CD14-positive monocyte (primary cell): ENCODE data around the gene ADK. TPM values are rescaled to one million over a fixed set of nuclear protein-coding genes. Genes with fewer than 3 reads are reported as not detected.
A peak's percentile ranks its signal among the peaks of the same experiment; 100 is the strongest.
"Not testable (repeated sequence)": the region's sequence is repeated elsewhere in the genome, so short reads cannot be mapped to it uniquely, and the experiment has no call there.

Experiments
- DNase-seq, 3 donors: peaks; one replicate each; pipeline ENCODE4 v3.0.0-alpha.2; 2011 to 2022
- H2AFZ ChIP-seq: 2 replicates; pipeline ENCODE4 v1.6.0; 2012; ENCODE audit warnings: mild to moderate bottlenecking, low read depth, low read length, inconsistent platforms; ENCODE audit not compliant: insufficient read depth, poor library complexity, severe bottlenecking
- H3K27ac ChIP-seq, 2 donors: 1 replicate in 1 of 2; 2 replicates in 1 of 2; pipeline ENCODE4 v1.5.1; 2012 to 2013; ENCODE audit warnings: low read length in 2 of 2, control low read depth in 1 of 2, inconsistent platforms in 1 of 2, low read depth in 1 of 2, mild to moderate bottlenecking in 1 of 2
- H3K27me3 ChIP-seq, 2 donors: one replicate each; pipeline versions ENCODE4 v1.6.0 to v1.6.1; 2011 to 2013; ENCODE audit warnings: low read length in 2 of 2; ENCODE audit not compliant: control insufficient read depth in 2 of 2, insufficient read depth in 2 of 2
- H3K36me3 ChIP-seq, 2 donors: replicated peaks in 1 of 2; 1 replicate in 1 of 2; 2 replicates in 1 of 2; pipeline versions ENCODE4 v1.5.1 to v1.6.1; 2012 to 2013; ENCODE audit warnings: low read length in 2 of 2, control low read depth in 1 of 2, inconsistent platforms in 1 of 2, mild to moderate bottlenecking in 1 of 2; ENCODE audit not compliant: insufficient read depth in 2 of 2, control insufficient read depth in 1 of 2
- H3K4me1 ChIP-seq, 2 donors: 1 replicate in 1 of 2; 2 replicates in 1 of 2; pipeline versions ENCODE4 v1.5.1 to v1.6.1; 2012 to 2013; ENCODE audit warnings: low read length in 2 of 2, control low read depth in 1 of 2, inconsistent platforms in 1 of 2, mild to moderate bottlenecking in 1 of 2, moderate library complexity in 1 of 2; ENCODE audit not compliant: insufficient read depth in 2 of 2, control insufficient read depth in 1 of 2
- H3K4me2 ChIP-seq: replicated peaks from 2 replicates; pipeline ENCODE3; 2012; ENCODE audit warnings: low read length, moderate library complexity, mild to moderate bottlenecking; ENCODE audit not compliant: poor library complexity, severe bottlenecking; ENCODE audit errors: extremely low read depth
- H3K4me3 ChIP-seq, 3 experiments: fragments of 200-600 bp in 1 of 3; sonication (generic) in 1 of 3; replicated peaks in 1 of 3; 1 replicate in 2 of 3; 2 replicates in 1 of 3; pipeline ENCODE4 v1.5.1; 2011 to 2013; ENCODE audit warnings: low read length in 3 of 3, mild to moderate bottlenecking in 3 of 3, control low read depth in 2 of 3, low read depth in 2 of 3, inconsistent platforms in 1 of 3, moderate library complexity in 1 of 3
- H3K79me2 ChIP-seq: 2 replicates; pipeline ENCODE4 v1.6.0; 2012; ENCODE audit warnings: mild to moderate bottlenecking, control low read depth, inconsistent platforms, low read length, moderate library complexity; ENCODE audit not compliant: insufficient read depth
- H3K9ac ChIP-seq: 2 replicates; pipeline ENCODE4 v1.6.0; 2017; ENCODE audit warnings: low read length, mild to moderate bottlenecking; ENCODE audit not compliant: insufficient read depth, poor library complexity, severe bottlenecking
- H3K9me3 ChIP-seq, 2 donors: replicated peaks in 1 of 2; 1 replicate in 1 of 2; 2 replicates in 1 of 2; pipeline versions ENCODE4 v1.5.1 to v1.6.1; 2012 to 2013; ENCODE audit warnings: low read length in 2 of 2, control low read depth in 1 of 2; ENCODE audit not compliant: control insufficient read depth in 1 of 2, insufficient read depth in 1 of 2
- H4K20me1 ChIP-seq: 2 replicates; pipeline ENCODE4 v1.6.0; 2012; ENCODE audit warnings: mild to moderate bottlenecking, low read length, control low read depth, moderate library complexity; ENCODE audit not compliant: insufficient read depth
- H3K27ac Mint-ChIP-seq, 7 donors: one replicate each; pipeline ENCODE4 v1.8.0; 2020; ENCODE audit warnings: mild to moderate bottlenecking in 7 of 7, mixed read lengths in 7 of 7, moderate library complexity in 6 of 7, inconsistent platforms in 2 of 7
- H3K27me3 Mint-ChIP-seq, 3 donors: one replicate each; pipeline ENCODE4 v1.8.0; 2021 to 2022; ENCODE audit warnings: low read depth in 3 of 3, mild to moderate bottlenecking in 3 of 3, mixed read lengths in 3 of 3, moderate library complexity in 3 of 3, inconsistent platforms in 1 of 3
- H3K36me3 Mint-ChIP-seq, 2 donors: one replicate each; pipeline ENCODE4 v1.8.0; 2020; ENCODE audit warnings: mixed read lengths in 2 of 2, inconsistent platforms in 1 of 2, mild to moderate bottlenecking in 1 of 2
- H3K4me1 Mint-ChIP-seq: one replicate; pipeline ENCODE4 v1.8.0; 2020; ENCODE audit warnings: mild to moderate bottlenecking, mixed read lengths
- H3K4me3 Mint-ChIP-seq, 2 donors: one replicate each; pipeline ENCODE4 v1.8.0; 2020; ENCODE audit warnings: mild to moderate bottlenecking in 2 of 2, mixed read lengths in 2 of 2, moderate library complexity in 1 of 2
- H3K9me3 Mint-ChIP-seq, 7 donors: one replicate each; pipeline ENCODE4 v1.8.0; 2020 to 2022; ENCODE audit warnings: mixed read lengths in 7 of 7, mild to moderate bottlenecking in 6 of 7, moderate library complexity in 6 of 7, inconsistent platforms in 2 of 7
- WGBS: methylation state at CpG from one replicate; pipeline ENCODE4 v1.1.5; 2013; ENCODE audit warnings: missing lambda C conversion rate; ENCODE audit not compliant: insufficient coverage; 5-methylcytosine and 5-hydroxymethylcytosine counted together
- intact Hi-C, 2 donors: fragments of 100-400 bp; cut with micrococcal nuclease; formaldehyde crosslinking; loops; one replicate each; pipeline versions ENCODE4 v1.15.0 to v1.15.1; 2023
- polyA plus RNA-seq, 3 donors: library from polyadenylated mRNA; depleted of rRNA in 1 of 3; unstranded in 2 of 3; stranded (reverse) in 1 of 3; fragments of 300-500 nt in 2 of 3; fragments of >200 nt in 1 of 3; fragmentation: Illumina TruSeq in 2 of 3; gene quantifications; 1 replicate in 2 of 3; 2 replicates in 1 of 3; pipeline ENCODE4 v1.2.3, GENCODE V29; 2012 to 2021
- TF ChIP-seq, protein P1 (sequence below): fragments of 200-600 bp; IDR thresholded peaks from one replicate; pipeline ENCODE4 v1.8.0; 2022; ENCODE audit warnings: antibody characterized with exemption, mild to moderate bottlenecking

Gene ADK
- polyA plus RNA-seq, 3 donors: 6.4 to 38.2 (median 35.7) TPM

DNA sequence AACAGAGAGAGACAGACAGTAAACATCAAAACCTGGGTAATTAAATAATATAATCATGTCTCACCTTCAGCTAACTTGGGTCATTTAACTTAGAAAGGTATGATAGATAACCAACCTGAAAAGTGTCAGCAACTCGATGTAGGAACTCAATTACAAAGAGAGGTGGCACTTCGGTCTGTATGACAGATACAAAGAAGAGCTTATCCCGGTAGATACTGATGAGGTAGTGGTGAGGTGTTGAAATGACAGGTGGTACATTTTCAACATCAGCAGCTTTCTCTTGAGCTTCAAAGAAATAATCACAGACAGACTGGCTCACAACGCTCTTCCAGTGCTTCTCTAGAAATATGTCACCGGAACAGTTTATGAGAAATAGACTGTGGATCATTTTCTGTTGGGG is 13.0 kb upstream of the ADK start:
- Histone ChIP-seq H3K27ac (no peak overlapping the region), H3K27me3 (no peaks in the 10 kb centered on the region), H3K4me1 (peaks cover 0 to 4% of the 10 kb centered on the region in 2 donors), H3K79me2 (peaks cover 57% of the 10 kb centered on the region), H2AFZ (no peak overlapping the region), H3K9me3 (no peaks in the 10 kb centered on the region), H3K9ac (no peak overlapping the region), H3K4me2 (no peak overlapping the region), H3K36me3 (peaks cover 49 to 67% of the 10 kb centered on the region in 2 donors), H4K20me1 (peaks cover 53% of the 10 kb centered on the region), H3K4me3 (no peak overlapping the region)
- no peak for DNase-seq
- WGBS: 100% methylated on average over 2 of the region's 5 CpGs
- Mint-ChIP-seq H3K36me3 (peaks cover 48 to 58% of the 10 kb centered on the region in 2 donors), H3K27me3 (no peaks in the 10 kb centered on the region), H3K9me3 (no peaks in the 10 kb centered on the region), H3K4me1 (peaks cover 6% of the 10 kb centered on the region), H3K4me3 (no peak overlapping the region), H3K27ac (no peak overlapping the region)
- intact Hi-C loops: no loop called here
- TF ChIP-seq, protein P1, sequence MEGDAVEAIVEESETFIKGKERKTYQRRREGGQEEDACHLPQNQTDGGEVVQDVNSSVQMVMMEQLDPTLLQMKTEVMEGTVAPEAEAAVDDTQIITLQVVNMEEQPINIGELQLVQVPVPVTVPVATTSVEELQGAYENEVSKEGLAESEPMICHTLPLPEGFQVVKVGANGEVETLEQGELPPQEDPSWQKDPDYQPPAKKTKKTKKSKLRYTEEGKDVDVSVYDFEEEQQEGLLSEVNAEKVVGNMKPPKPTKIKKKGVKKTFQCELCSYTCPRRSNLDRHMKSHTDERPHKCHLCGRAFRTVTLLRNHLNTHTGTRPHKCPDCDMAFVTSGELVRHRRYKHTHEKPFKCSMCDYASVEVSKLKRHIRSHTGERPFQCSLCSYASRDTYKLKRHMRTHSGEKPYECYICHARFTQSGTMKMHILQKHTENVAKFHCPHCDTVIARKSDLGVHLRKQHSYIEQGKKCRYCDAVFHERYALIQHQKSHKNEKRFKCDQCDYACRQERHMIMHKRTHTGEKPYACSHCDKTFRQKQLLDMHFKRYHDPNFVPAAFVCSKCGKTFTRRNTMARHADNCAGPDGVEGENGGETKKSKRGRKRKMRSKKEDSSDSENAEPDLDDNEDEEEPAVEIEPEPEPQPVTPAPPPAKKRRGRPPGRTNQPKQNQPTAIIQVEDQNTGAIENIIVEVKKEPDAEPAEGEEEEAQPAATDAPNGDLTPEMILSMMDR: no peak

DNA sequence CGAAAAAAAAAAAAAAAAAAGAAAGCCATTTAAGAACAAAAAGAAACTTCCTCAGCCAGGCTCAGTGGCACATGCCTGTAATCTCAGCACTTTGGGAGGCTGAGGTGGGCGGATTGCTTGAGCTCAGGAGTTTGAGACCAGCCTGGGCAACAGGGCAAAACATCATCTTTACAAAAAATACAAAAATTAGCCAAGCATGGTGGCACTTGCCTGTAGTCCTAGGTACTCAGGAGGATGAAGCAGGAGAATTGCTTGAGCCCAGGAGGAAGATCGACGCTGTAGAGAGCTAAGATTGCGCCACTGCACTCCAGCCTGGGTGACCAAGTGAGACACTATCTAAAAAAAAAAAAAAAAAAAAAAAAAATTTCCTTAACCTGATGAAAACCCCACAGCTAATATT is 12.4 kb upstream of the ADK start:
- Histone ChIP-seq H3K79me2 (peaks cover 63% of the 10 kb centered on the region), H3K27ac (peak overlapping the region in 1 of 2 donors; percentile 36), H4K20me1 (peaks cover 59% of the 10 kb centered on the region), H3K36me3 (peaks cover 45 to 61% of the 10 kb centered on the region in 2 donors)
- Mint-ChIP-seq H3K36me3 (peaks cover 43 to 52% of the 10 kb centered on the region in 2 donors), H3K27ac (peak overlapping the region in 3 of 7 donors; percentile 64 to 87 (median 77))
- H3K4me2 ChIP-seq, H3K4me1 ChIP-seq, H2AFZ ChIP-seq, H3K27me3 Mint-ChIP-seq, H3K4me3 Mint-ChIP-seq, H3K9ac ChIP-seq, H3K9me3 Mint-ChIP-seq, intact Hi-C loops, DNase-seq, H3K4me1 Mint-ChIP-seq, H3K27me3 ChIP-seq, H3K9me3 ChIP-seq, H3K4me3 ChIP-seq: not testable (repeated sequence)
- no CpG with 5 or more reads among the region's 5 CpGs for WGBS
